ENCODE measurements around the gene ZNF561.

DNA sequence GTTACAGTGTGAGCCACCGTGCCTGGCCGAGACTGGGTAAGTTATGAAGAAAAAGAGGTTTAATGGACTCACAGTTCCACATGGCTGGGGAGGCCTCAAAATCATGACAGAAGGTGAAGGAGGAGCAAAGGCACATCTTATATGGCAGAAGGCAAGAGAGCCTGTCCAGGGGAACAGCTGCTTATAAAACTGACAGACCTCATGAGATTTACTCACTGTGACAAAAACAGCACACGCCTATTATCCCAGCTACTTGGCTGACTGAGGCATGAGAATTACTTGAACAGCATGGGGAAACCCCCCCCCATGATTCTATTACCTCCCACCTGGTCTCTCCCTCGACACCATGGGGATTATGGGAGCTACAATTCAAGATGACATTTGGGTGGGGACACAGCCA, 23.4 kb upstream of the ZNF561 start:
- TF ChIP-seq POLR2A (IDR thresholded peaks at IDR 0.05; ENCODE audit: low read depth, low read length): no peak
- no peak for TF ChIP-seq POLR2AphosphoS5 (IDR thresholded peaks at IDR 0.05; ENCODE audit: low read depth, low read length)
- no peak for TF ChIP-seq TAF1 (IDR thresholded peaks at IDR 0.05; ENCODE audit: low read depth, low read length)
- TF ChIP-seq SPI1 (IDR thresholded peaks at IDR 0.05; ENCODE audit: low read depth, low read length): no peak
- TF ChIP-seq POU2F2 (IDR thresholded peaks at IDR 0.05; ENCODE audit: low read depth, low read length): no peak
